Ramos (cell line): ENCODE measurements around the gene ROBO2.

Source experiments
- in situ Hi-C: fragments of 300-500 bp; cut with MboI; formaldehyde crosslinking; loops from one replicate; pipeline ENCODE4 v1.14.3; 2022; ENCODE audit warnings: low sequenced_read_pairs; ENCODE audit not compliant: unreplicated experiment

Gene ROBO2

DNA sequence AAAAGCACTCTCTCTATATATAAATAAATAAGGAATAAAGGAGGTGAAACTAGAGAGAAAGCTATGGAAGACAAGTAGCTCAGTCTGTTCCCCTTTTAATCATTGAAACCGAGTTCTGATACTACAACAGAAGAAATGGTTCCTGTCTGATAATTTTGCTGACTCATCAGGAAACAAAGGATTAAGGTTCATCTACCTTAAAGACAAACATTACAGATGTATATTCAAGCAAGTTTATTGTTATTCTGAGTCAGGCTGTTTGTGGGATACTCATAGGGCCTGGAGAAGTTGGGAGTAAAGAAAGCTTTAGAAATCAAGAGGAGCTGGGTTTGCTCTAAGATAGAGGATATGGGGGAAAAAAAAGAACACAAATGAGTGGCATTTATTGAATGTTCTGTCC lies 566.0 kb downstream of the ROBO2 start:
- in situ Hi-C loops: no loop called here

DNA sequence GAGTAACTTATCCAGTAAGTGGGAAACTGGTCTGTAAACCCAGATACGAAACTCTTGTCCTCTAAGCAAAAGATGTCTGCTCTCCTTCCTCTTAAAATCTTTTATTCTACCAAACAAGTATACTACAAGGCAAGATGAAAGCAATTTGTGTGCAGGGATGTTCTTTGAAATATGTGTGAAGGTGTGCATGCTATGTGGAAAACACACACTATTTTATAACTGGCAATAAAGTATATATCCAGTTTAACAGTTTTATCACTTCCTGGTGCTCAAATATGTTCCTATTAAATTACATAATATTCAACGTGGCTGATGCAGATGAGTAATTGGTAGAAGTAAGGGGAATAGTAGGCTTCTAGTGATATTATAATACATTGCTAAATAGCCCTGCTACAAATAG lies 566.5 kb downstream of the ROBO2 start:
- in situ Hi-C loops: no loop called here

DNA sequence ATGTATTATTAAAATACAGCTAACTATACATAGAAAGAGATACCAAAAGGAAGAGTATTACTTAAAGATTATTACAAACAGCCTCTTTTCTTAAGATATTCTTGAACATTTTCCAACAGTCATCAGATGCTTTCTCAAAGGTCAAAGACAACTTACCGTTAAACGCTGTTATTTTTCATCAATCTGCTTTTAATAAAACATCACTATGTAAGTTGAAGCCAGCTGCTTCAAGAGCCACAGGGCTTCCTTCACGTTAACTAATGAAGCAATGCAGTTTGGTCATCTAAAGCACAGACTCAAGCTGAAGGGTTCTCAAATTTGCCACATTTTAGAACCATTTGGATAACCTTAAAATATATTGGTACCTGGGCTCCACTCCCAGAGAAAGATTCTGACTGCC lies 578.8 kb downstream of the ROBO2 start:
- in situ Hi-C loops: no loop called here

DNA sequence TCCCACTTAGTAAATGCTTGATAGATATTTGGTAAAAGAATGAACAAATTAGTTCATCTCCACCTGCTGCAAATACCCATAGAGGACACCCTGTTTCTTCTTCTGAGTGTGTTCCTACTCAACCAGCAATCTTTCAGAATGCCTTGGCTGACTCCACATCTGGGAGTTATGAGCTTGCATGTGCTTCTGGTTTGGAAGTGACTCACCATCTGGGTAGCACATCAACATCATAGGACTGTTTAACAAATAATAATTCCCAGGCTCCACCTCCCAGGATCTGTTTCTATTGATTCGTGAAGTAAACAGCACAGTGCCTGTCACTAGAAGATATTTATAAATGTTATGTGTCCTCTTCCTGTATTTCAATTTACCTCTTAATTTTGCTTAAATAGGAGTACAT lies 580.1 kb downstream of the ROBO2 start:
- in situ Hi-C loops: no loop called here

DNA sequence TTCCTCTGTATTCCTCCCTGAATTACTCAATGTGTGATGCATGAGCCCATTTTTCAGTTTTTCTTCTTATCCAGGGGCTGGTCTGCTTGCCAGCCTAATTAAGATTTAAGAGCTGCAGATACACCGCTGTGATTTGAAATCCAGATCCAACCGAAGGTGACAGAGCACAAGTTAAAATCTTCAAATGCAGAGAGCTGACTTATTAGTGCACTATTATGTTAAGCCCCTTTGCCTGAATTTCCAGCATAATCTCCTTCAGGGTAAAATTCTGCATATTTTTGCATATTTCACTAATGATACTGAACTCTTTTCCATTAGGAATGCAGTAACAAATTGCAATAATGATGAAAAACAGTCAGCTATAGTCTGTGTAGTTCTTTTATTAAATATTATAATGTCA lies 583.6 kb downstream of the ROBO2 start:
- in situ Hi-C loops: no loop called here

DNA sequence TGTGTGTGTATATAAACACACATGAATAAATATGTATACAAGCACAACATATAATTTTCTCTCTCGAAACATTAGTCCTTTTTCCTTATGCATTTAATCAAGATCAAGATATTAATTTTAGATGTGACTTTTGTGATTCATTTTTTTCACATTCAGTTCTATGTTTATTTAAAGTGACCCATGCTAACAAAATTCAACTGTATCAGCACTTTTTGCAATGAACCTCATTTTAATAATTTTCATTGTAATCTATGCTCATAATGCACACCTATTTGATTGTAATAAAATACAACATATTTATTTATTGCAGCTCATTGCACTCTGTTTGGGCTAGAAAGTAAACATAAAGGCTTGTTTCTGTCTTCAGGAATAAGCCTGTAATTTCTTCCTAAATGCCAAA lies 586.3 kb downstream of the ROBO2 start:
- in situ Hi-C loops: no loop called here

DNA sequence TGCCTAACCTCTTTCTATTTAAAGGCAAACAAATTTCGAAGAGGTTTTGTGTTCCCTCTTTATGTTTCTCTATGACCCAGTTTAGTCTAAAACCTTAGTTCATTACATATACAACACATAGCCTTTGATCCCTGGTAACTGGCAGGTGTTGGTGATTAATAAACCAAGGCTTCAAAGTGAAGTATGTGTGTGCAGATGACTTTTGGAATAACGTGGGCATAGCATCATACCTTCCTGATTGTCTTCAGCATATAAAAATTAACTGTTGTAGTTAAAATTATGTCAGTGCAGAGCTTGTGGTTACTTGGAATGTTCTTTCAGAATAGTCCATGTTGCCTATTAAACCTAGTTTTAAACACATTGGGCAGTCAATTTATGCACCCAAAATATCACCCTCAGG lies 608.3 kb downstream of the ROBO2 start:
- in situ Hi-C loops: no loop called here

DNA sequence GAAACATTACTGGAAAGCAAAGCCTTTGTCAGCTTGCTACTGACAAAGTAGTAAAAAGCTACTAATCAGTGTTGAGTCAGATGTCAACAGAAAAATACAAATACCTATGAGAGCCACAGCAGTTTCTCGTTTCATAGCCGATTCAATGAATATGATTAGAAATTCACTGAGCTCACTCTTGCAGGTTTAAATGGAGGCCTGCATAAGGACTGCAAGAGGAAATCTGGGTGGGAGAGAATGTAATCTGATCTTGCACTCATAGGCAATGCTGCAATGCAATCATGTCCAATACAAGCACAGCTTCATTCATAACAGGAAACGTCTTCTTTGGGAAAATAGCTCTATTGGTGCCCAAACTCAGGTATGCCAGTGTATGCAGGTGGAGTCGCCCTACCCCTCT lies 608.8 kb downstream of the ROBO2 start:
- in situ Hi-C loops: no loop called here

DNA sequence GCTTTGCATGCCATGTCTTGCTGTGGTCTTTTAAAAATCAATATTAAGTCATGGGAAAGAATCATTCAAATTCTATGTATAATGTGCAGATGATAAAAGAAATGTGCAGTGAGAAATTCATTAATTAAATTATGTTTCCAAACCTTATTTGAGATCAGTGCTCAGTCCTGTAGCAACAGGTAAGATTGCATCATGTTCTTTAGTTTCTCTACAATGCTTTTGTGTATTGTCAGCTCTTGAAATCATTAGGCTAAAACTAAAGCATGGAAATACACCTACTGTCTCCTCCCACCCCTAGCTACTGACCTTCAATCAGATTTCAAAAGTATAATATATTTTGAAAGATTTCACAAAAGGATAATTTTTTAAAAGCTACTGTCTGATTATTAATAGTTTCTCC lies 612.7 kb downstream of the ROBO2 start:
- in situ Hi-C loops: no loop called here

DNA sequence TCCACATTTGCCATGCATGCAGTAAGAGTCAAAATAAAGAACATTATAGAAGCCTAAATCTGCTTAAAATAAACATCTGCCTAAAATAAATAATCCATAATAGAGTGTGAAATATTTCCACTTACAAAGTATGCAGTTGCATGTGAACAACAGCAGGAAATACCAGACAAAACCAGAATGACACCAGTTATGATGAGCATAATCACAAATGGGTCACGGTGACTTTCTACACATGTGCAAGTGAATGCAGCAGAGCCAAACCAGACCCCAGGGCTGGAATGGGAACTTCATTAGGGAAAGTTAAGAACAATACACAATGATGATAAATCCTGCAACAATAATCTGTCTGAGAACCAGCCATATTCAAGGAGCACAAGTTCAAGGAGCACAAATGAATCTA lies 615.5 kb downstream of the ROBO2 start:
- in situ Hi-C loops: no loop called here

DNA sequence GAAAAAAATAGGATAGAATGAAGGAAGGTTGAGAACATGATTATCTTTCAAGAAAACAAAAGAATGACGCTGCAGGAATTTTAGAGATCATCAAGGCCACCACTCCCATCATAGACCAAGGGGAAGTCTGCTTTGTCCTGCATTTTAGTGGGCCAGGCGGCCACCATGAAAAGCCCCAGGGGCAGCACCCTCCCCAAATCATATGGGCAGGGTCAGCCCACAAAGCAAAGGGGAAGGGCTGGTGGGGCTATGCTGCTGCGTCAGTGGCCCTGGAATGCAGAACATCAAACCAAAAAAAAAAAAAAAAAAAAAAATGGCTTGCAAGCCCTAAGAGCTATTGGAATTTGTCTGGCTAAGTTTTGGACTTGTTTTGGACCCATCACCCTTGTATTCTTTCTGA lies 620.8 kb downstream of the ROBO2 start:
- in situ Hi-C loops: no loop called here

DNA sequence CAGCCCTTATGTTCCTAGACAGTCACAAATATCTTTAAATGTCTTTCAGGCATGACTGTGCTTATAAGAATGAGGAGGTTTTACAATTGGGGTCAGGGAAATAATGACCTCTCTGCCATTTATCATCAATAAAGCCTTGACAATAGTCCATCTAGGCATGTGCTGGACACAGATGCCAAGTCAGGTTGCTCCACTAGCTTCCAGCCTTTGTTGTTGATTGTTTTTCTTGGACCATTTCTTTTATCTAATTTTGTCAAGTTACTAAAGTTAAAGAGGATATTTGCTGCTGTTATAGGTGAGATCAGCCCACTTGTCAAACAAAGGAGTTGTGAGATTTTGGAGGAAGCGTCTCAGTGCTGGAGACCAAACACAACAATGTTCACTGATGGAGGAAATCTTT lies 628.0 kb downstream of the ROBO2 start:
- in situ Hi-C loops: no loop called here

DNA sequence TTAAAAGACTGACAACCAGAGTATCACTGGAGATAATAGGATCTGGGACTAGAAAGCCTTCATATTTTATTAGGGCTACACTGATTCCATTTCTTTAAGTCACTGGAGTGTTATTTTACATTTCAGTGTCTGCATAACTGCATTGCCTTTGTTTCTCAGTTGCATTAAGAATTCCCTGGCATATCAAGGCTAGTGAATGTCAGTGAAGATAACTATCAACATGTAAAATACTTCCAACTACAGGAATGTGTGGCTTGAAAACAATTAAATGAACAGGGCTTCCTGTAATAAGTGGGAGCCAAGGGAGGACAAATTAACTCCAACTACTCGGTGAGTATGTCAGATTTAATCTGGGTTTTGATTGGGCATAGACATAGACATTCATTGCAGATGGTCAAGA lies 628.5 kb downstream of the ROBO2 start:
- in situ Hi-C loops: no loop called here

DNA sequence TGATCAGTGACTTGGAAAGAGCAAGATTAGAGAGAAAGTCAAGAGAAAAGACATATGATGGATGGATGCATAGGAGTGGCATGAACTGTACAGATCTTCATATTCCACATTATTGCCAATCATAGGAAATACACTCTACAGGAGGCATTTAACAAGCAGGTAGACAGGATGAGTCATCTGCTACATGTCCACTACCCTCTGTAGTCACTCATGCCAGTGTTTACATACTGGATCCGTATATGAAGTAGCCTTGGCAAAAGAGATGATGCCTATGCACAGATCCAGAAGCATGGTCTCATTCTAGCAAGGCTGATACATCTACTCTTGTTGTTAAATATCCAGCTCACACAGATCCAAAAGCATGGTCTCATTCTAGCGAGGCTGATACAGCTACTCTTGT lies 632.1 kb downstream of the ROBO2 start:
- in situ Hi-C loops: no loop called here

DNA sequence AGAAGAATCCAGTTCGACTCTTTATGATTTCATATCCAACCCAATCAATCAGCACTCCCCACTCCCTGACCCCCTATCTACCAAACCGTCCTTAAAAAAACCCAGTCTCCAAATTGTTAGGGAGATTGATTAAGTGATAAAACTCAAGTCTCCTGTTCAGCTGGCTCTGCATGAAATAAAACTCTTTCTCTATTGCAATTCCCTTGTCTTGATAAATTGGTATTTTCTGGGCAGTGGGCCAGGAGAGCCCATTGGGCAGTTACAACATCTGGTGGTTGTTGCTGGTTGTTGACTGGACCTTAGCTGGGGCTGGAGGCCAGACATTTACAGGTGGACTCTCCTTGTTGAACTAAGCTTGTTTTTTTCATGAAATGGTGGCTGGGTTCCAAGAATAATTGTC lies 642.3 kb downstream of the ROBO2 start:
- in situ Hi-C loops: no loop called here

DNA sequence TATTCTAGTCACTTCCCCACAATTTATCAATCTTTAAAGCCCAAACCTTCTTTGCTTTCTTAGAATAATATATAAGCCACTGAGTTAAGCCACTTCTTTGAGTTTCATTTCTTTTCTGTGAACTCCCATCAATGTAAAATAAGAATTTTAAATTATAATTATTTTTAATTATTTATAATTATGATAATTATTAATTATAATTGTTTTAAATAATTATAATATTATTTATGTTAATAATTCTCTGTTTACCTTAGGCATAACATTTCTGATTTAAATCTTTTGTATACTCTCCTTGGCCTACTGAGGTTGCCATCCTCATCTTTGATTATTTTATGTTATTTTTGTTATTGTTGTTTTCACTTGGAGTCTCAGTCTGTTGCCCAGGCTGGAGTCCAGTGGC lies 644.2 kb downstream of the ROBO2 start:
- in situ Hi-C loops: no loop called here

DNA sequence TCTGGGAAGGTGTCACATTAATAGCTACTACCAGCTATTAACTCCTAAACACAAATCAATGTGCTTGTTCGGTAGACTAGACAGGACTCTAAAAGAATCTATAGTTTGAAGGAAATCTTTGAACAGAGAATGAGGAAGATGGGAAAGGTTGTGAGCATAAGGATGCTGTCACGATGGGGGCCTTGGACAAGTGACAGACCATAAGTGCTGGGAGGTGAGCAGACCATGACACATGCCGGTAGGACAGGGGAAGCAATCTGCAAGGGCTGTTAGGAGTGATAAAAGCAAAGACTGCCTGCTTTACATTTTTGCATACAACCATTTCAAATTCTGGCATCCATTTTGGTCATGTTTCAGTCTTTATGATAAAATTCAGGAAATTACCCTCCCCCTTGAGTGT lies 645.8 kb downstream of the ROBO2 start:
- in situ Hi-C loops: no loop called here

DNA sequence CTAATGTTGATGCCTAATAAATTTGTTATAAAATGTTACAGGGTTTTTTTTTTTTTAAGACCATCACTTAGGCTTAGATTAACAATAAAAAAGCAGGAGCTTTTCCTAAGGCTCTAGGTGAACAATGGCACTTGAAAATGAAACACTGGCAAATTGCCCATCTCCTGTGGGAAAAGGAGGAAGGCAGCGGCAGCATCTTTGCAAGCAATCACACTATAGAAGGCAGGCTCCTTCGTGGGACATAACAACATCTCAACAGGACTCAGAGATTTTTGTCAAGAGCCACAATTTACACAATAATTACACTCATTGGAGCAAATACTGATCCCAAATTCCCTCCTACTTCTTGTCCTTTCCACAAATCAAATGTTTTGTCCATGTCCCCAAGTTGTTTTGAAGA lies 646.7 kb downstream of the ROBO2 start:
- in situ Hi-C loops: no loop called here

DNA sequence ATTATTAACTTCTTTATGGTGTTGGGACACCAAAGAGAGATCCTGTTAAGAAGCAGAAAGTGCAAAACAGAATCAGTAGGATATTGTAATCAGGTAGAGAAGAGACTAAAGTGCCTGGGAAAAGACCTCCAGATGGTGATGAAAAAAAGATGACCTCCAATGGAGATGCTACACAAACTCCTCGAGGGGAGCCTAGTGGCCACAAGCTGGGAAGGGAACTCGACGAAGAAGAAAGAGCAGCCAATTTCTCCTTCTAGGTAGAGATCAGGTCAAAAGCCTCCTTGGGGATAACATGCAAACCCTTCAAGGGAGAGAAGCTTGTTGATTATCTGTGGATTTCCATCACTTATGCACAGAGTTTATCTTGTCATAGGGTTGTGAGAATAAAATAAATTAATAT lies 647.6 kb downstream of the ROBO2 start:
- in situ Hi-C loops: no loop called here

DNA sequence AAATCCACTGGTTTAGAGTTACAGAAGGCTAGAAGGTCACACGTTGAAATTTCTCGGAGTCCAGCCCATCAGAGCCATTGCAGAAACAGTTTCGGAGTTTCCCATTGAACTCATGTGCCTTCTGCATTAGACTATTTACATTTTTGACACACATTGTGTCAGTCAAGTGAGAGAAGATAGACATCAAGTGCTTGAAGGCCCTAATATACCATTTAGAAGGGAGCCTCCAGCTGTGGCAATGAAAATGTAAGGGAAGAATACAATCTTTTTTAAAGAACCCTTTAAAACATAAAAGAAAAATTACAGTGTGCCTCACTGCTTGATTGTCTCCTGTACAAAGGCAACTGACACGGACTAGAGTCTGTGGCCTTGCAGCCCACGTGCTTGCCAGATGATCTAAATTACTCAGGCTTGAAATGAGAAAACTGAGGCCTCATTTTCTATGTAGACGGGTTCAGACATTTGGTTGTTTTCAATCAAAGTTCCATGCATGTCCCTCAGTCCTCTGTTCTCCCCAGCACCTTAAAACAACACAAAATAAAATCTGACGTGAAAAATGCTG lies 650.5 kb downstream of the ROBO2 start:
- in situ Hi-C loops: no loop called here

DNA sequence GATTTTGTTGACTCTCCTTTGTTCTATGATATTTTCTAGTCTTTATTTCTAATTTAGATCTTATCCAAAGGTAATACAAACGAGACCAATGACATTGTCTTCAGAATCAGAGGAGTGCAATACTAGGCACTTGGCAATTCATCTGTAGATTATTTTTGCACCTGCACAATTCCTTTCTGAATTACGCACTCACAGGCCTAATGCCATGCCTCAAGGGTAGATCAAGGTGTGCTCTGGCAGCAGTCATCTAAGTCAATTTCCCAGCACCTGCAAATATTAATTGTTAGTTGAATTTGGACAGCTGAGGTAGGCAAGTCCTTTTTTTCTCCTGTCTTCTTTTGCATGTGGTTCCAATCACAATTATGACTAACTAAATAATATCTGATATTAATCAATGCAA lies 653.2 kb downstream of the ROBO2 start:
- in situ Hi-C loops: no loop called here

DNA sequence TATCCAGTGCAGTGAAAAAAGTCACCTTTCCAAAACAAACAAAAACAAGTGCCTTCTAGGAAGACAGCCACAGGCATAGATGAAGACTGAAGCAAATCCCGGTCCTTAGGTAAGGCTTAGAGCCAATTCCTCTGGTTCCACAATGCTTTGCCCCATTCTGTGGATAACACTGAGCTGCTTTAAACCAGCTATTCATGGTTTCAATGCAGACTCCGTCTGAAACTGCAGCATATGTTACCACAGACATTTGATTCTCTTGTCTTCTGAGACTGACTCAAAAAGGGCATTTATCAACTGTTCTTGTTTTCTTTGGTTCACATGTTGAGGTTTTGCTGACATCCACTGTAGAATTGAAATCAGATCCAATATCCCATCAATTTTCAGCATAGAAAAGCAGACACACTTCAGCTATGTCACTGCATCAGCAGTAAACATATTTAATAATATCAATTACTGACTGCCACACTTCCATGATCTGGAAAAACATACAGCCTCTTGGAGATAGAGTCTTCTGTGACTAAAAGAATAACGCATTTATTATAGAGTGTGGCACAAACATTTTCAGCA lies 659.3 kb downstream of the ROBO2 start:
- in situ Hi-C loops: no loop called here
